Measurements from ENCODE around the gene ADAM15. TPM values are rescaled to one million over a fixed set of nuclear protein-coding genes. Genes with fewer than 3 reads are reported as not detected.

The ADAM15 gene
- total RNA-seq, 1 experiment from 2014 or later, result 102 TPM

- in situ Hi-C loops (cut with HindIII; ENCODE audit: low pct_unique_long_range_greater_than_20kb, low sequenced_read_pairs), result no loop called here
These were observed 43.0 kb downstream of the ADAM15 start for GRCh38 chr1:155093911-155094621.

GRCh38 chr1:155094622-155094948, 43.5 kb downstream of the ADAM15 start:
- DNase-seq (ENCODE audit: low read depth), result no peak
- in situ Hi-C loops (cut with HindIII; ENCODE audit: low pct_unique_long_range_greater_than_20kb, low sequenced_read_pairs), result no loop called here

More at GRCh38 chr1:155093911-155094621, 43.0 kb downstream of the ADAM15 start:
- peak; percentile 32 for DNase-seq (ENCODE audit: low read depth)

GRCh38 chr1:155099331-155099730, 48.2 kb downstream of the ADAM15 start:
- in situ Hi-C loops (cut with HindIII; ENCODE audit: low pct_unique_long_range_greater_than_20kb, low sequenced_read_pairs), result no loop called here
- no peak for DNase-seq (ENCODE audit: low read depth)

- in situ Hi-C loops (cut with HindIII; ENCODE audit: low pct_unique_long_range_greater_than_20kb, low sequenced_read_pairs), result no loop called here
- DNase-seq (ENCODE audit: low read depth), result no peak
These were observed 52.2 kb downstream of the ADAM15 start for GRCh38 chr1:155103325-155103724.

GRCh38 chr1:155104605-155105534, 53.8 kb downstream of the ADAM15 start:
- in situ Hi-C loops (cut with HindIII; ENCODE audit: low pct_unique_long_range_greater_than_20kb, low sequenced_read_pairs), result no loop called here
- DNase-seq (ENCODE audit: low read depth), result no peak

- in situ Hi-C loops (cut with HindIII; ENCODE audit: low pct_unique_long_range_greater_than_20kb, low sequenced_read_pairs), result no loop called here
These were observed 54.5 kb downstream of the ADAM15 start for GRCh38 chr1:155105604-155106011.

GRCh38 chr1:155106862-155107261, 55.7 kb downstream of the ADAM15 start:
- in situ Hi-C loops (cut with HindIII; ENCODE audit: low pct_unique_long_range_greater_than_20kb, low sequenced_read_pairs), result no loop called here
- no peak for DNase-seq (ENCODE audit: low read depth)

More at GRCh38 chr1:155105604-155106011, 54.5 kb downstream of the ADAM15 start:
- DNase-seq (ENCODE audit: low read depth), result no peak

- no peak for DNase-seq (ENCODE audit: low read depth)
- in situ Hi-C loops (cut with HindIII; ENCODE audit: low pct_unique_long_range_greater_than_20kb, low sequenced_read_pairs), result no loop called here
These were observed 56.5 kb downstream of the ADAM15 start for GRCh38 chr1:155107309-155108264.

GRCh38 chr1:155108296-155108695, 57.2 kb downstream of the ADAM15 start:
- no peak for DNase-seq (ENCODE audit: low read depth)
- in situ Hi-C loops (cut with HindIII; ENCODE audit: low pct_unique_long_range_greater_than_20kb, low sequenced_read_pairs), result no loop called here

GRCh38 chr1:155110381-155110780, 59.3 kb downstream of the ADAM15 start:
- in situ Hi-C loops (cut with HindIII; ENCODE audit: low pct_unique_long_range_greater_than_20kb, low sequenced_read_pairs), result no loop called here
- DNase-seq (ENCODE audit: low read depth), result no peak

GRCh38 chr1:155110826-155111225, 59.7 kb downstream of the ADAM15 start:
- DNase-seq (ENCODE audit: low read depth), result no peak
- in situ Hi-C loops (cut with HindIII; ENCODE audit: low pct_unique_long_range_greater_than_20kb, low sequenced_read_pairs), result no loop called here

Other genes starting within 250 kb of the ADAM15 start
- not detected in 2 replicates for gene KCNN3, start 181.0 kb upstream of the ADAM15 start, total RNA-seq (2014; rRNA removed; shearing (Covaris generic); ENCODE audit: low replicate concordance)
- 49.9 and 66.3 TPM in 2 replicates for gene PMVK, start 114.6 kb upstream of the ADAM15 start, total RNA-seq (2014; rRNA removed; shearing (Covaris generic); ENCODE audit: low replicate concordance)
- 19.2 and 33.0 TPM in 2 replicates for gene PBXIP1, start 95.2 kb upstream of the ADAM15 start, total RNA-seq (2014; rRNA removed; shearing (Covaris generic); ENCODE audit: low replicate concordance)
- gene PYGO2, start 89.5 kb upstream of the ADAM15 start, total RNA-seq (2014; rRNA removed; shearing (Covaris generic); ENCODE audit: low replicate concordance), result 18.4 and 22.2 TPM in 2 replicates
- 95.0 and 109 TPM in 2 replicates for gene SHC1, start 80.6 kb upstream of the ADAM15 start, total RNA-seq (2014; rRNA removed; shearing (Covaris generic); ENCODE audit: low replicate concordance)
- 166 and 305 TPM in 2 replicates for gene CKS1B, start 76.6 kb upstream of the ADAM15 start, total RNA-seq (2014; rRNA removed; shearing (Covaris generic); ENCODE audit: low replicate concordance)
- gene FLAD1, start 68.0 kb upstream of the ADAM15 start, total RNA-seq (2014; rRNA removed; shearing (Covaris generic); ENCODE audit: low replicate concordance), result 33.4 and 41.9 TPM in 2 replicates
- not detected in 2 replicates for gene LENEP, start 57.7 kb upstream of the ADAM15 start, total RNA-seq (2014; rRNA removed; shearing (Covaris generic); ENCODE audit: low replicate concordance)
- gene ZBTB7B, start 48.5 kb upstream of the ADAM15 start, total RNA-seq (2014; rRNA removed; shearing (Covaris generic); ENCODE audit: low replicate concordance), result 12.2 and 22.8 TPM in 2 replicates
- not detected in 2 replicates for gene DCST2, start 17.5 kb upstream of the ADAM15 start, total RNA-seq (2014; rRNA removed; shearing (Covaris generic); ENCODE audit: low replicate concordance)
- not detected in 2 replicates for gene DCST1, start 17.5 kb upstream of the ADAM15 start, total RNA-seq (2014; rRNA removed; shearing (Covaris generic); ENCODE audit: low replicate concordance)
- gene EFNA4, start 12.4 kb downstream of the ADAM15 start, total RNA-seq (2014; rRNA removed; shearing (Covaris generic); ENCODE audit: low replicate concordance), result 22.3 and 38.5 TPM in 2 replicates
- gene EFNA3, start 27.5 kb downstream of the ADAM15 start, total RNA-seq (2014; rRNA removed; shearing (Covaris generic); ENCODE audit: low replicate concordance), result 9.1 and 10.0 TPM in 2 replicates
- gene EFNA1, start 76.6 kb downstream of the ADAM15 start, total RNA-seq (2014; rRNA removed; shearing (Covaris generic); ENCODE audit: low replicate concordance), result 2.5 and 19.2 TPM in 2 replicates
- gene SLC50A1, start 84.5 kb downstream of the ADAM15 start, total RNA-seq (2014; rRNA removed; shearing (Covaris generic); ENCODE audit: low replicate concordance), result 46.9 and 54.7 TPM in 2 replicates
- 171 and 198 TPM in 2 replicates for gene DPM3, start 89.2 kb downstream of the ADAM15 start, total RNA-seq (2014; rRNA removed; shearing (Covaris generic); ENCODE audit: low replicate concordance)
- gene KRTCAP2, start 122.0 kb downstream of the ADAM15 start, total RNA-seq (2014; rRNA removed; shearing (Covaris generic); ENCODE audit: low replicate concordance), result 271 and 341 TPM in 2 replicates
- gene TRIM46, start 122.5 kb downstream of the ADAM15 start, total RNA-seq (2014; rRNA removed; shearing (Covaris generic); ENCODE audit: low replicate concordance), result not detected in 2 replicates
- gene THBS3, start 156.6 kb downstream of the ADAM15 start, total RNA-seq (2014; rRNA removed; shearing (Covaris generic); ENCODE audit: low replicate concordance), result 20.5 and 28.3 TPM in 2 replicates
- 152 and 172 TPM in 2 replicates for gene MTX1, start 157.4 kb downstream of the ADAM15 start, total RNA-seq (2014; rRNA removed; shearing (Covaris generic); ENCODE audit: low replicate concordance)
- gene ENTREP3, start 204.2 kb downstream of the ADAM15 start, total RNA-seq (2014; rRNA removed; shearing (Covaris generic); ENCODE audit: low replicate concordance), result 4.3 and 7.1 TPM in 2 replicates
- gene SCAMP3, start 211.0 kb downstream of the ADAM15 start, total RNA-seq (2014; rRNA removed; shearing (Covaris generic); ENCODE audit: low replicate concordance), result 52.5 and 77.8 TPM in 2 replicates
- 30.8 and 32.8 TPM in 2 replicates for gene CLK2, start 222.2 kb downstream of the ADAM15 start, total RNA-seq (2014; rRNA removed; shearing (Covaris generic); ENCODE audit: low replicate concordance)
- gene HCN3, start 226.1 kb downstream of the ADAM15 start, total RNA-seq (2014; rRNA removed; shearing (Covaris generic); ENCODE audit: low replicate concordance), result 0.06 and 0.84 TPM in 2 replicates

Measured in Caki2 (cell line).